ENCODE measurements around the gene ACTRT2. TPM values are rescaled to one million over a fixed set of nuclear protein-coding genes. Genes with fewer than 3 reads are reported as not detected.

The ACTRT2 gene
- total and polyA plus RNA-seq, 2 donors (not counting 3 experiments of a cell fraction or from before 2014, with no cell fraction given) = not detected

DNA sequence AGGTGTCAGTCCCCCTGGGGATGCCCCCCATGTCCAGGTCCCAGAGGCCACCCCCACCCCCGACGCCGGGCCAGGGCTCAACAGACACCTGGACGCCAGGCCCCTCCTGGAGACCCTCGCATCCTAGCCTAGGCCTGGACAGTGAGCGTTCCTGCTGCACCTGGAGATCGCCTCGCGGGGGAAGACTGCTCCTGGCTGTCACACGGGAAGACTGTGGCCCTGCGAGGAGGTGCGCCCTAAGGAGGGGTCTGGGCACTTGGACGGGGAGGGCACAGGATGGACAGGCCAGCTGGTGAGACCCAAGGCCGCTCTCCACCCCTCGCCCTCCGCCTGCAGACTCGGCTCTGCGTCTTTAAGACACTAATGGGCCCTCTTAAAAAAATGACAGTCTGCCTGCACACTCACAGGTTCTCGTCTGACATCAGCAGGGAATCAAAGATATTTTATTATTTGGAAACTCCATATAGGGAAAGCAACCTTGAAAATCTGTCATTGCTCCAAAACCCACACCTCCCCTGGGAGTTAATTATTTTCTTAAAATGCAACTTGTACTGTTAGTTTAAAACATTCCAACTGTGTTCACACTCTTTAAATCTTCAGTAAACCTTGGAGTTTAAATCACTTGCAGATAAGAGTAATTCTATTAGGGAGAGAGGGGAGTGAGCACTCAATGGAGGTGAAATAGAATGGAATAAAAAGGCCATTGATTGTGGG, 45.6 kb upstream of the ACTRT2 start:
- POLR2A ChIA-PET = no interaction called here
- Histone ChIP-seq H3K36me3 (ENCODE audit: control insufficient read depth in 2 of 2, extremely low read depth in 1 of 2, insufficient read depth in 2 of 2, low read length in 2 of 2) (no peaks in the 10 kb centered on the region), H3K4me1 (ENCODE audit: control insufficient read depth, extremely low read depth, insufficient read depth, low read length) (no peaks in the 10 kb centered on the region), H4K20me1 (replicated peaks; ENCODE audit: control insufficient read depth, extremely low read depth, insufficient read depth, low read length) (no peaks in the 10 kb centered on the region), H3K9ac (replicated peaks; ENCODE audit: extremely low read depth, insufficient read depth, low read length) (no peak overlapping the region), H3K4me3 (replicated peaks in 1 of 3; ENCODE audit: insufficient read depth in 1 of 3, low read depth in 1 of 3, low read length in 3 of 3) (no peak overlapping the region), H3K27ac (ENCODE audit: insufficient read depth, low read depth, low read length) (no peak overlapping the region), H3K79me2 (ENCODE audit: control insufficient read depth, insufficient read depth, low read length) (no peaks in the 10 kb centered on the region), H2AFZ (ENCODE audit: low read depth, low read length) (no peak overlapping the region), H3K9me1 (replicated peaks; ENCODE audit: control insufficient read depth, extremely low read depth, insufficient read depth, low read length) (no peaks in the 10 kb centered on the region), H3K4me2 (ENCODE audit: insufficient read depth, low read length) (no peak overlapping the region), H3K27me3 (ENCODE audit: control insufficient read depth in 2 of 2, insufficient read depth in 2 of 2, low read length in 2 of 2) (no peaks in the 10 kb centered on the region), H3K9me3 (replicated peaks; ENCODE audit: control insufficient read depth, insufficient read depth, low read length) (no peaks in the 10 kb centered on the region)
- BruUV-seq (replicated peaks) = no TSS peak
- no peak for FAIRE-seq
- CTCF ChIA-PET = no interaction called here
- TF ChIP-seq, protein P1, sequence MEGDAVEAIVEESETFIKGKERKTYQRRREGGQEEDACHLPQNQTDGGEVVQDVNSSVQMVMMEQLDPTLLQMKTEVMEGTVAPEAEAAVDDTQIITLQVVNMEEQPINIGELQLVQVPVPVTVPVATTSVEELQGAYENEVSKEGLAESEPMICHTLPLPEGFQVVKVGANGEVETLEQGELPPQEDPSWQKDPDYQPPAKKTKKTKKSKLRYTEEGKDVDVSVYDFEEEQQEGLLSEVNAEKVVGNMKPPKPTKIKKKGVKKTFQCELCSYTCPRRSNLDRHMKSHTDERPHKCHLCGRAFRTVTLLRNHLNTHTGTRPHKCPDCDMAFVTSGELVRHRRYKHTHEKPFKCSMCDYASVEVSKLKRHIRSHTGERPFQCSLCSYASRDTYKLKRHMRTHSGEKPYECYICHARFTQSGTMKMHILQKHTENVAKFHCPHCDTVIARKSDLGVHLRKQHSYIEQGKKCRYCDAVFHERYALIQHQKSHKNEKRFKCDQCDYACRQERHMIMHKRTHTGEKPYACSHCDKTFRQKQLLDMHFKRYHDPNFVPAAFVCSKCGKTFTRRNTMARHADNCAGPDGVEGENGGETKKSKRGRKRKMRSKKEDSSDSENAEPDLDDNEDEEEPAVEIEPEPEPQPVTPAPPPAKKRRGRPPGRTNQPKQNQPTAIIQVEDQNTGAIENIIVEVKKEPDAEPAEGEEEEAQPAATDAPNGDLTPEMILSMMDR (IDR thresholded peaks at IDR 0.05; ENCODE audit: extremely low read depth in 1 of 2, insufficient read depth in 1 of 2, low read depth in 1 of 2, low read length in 2 of 2) = no peak
- TF ChIP-seq EZH2 (IDR thresholded peaks at IDR 0.05; ENCODE audit: borderline replicate concordance, low read depth, low read length, severe bottlenecking) = no peak
- TF ChIP-seq, protein P2, sequence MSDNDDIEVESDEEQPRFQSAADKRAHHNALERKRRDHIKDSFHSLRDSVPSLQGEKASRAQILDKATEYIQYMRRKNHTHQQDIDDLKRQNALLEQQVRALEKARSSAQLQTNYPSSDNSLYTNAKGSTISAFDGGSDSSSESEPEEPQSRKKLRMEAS (IDR thresholded peaks at IDR 0.05; ENCODE audit: insufficient read depth, insufficient read length) = no peak
- TF ChIP-seq POLR2AphosphoS5 (IDR thresholded peaks at IDR 0.05; ENCODE audit: insufficient read depth, low read depth, low read length) = no peak
- no peak for TF ChIP-seq MYC (IDR thresholded peaks at IDR 0.05; ENCODE audit: low read depth, low read length)
- TF ChIP-seq JUN (IDR thresholded peaks at IDR 0.05; ENCODE audit: borderline replicate concordance, insufficient read depth, insufficient read length, low read depth) = no peak
- intact Hi-C loops (cut with micrococcal nuclease) (no loop called here), dilution Hi-C loops (cut with MboI; ENCODE audit: extremely low pct_ligation_motif_present, low sequenced_read_pairs) (no loop called here)
- no peak for DNase-seq (ENCODE audit: low read depth, low spot score)

All from endothelial cell of umbilical vein (primary cell).